Sigmoid colon (tissue), 7 donors: Measurements from ENCODE around the gene IP6K3. TPM values are rescaled to one million over a fixed set of nuclear protein-coding genes. Genes with fewer than 3 reads are reported as not detected.

Experiments
- DNase-seq: peaks from one replicate; pipeline ENCODE4 v3.0.0-alpha.2; 2019
- H3K27ac ChIP-seq, 4 donors: fragments of 200-600 bp; sonication (generic); one replicate each; pipeline ENCODE4 v1.5.1; 2016 to 2019; ENCODE audit warnings: mild to moderate bottlenecking in 1 of 4
- H3K27me3 ChIP-seq, 3 donors: fragments of 200-600 bp; sonication (generic); one replicate each; pipeline ENCODE4 v1.5.1; 2019; ENCODE audit warnings: mild to moderate bottlenecking in 1 of 3
- H3K36me3 ChIP-seq, 4 donors: fragments of 200-600 bp; sonication (generic); one replicate each; pipeline ENCODE4 v1.5.1; 2016 to 2019
- H3K4me1 ChIP-seq, 4 donors: fragments of 200-600 bp; sonication (generic); one replicate each; pipeline ENCODE4 v1.5.1; 2017 to 2019
- H3K4me3 ChIP-seq, 4 donors: fragments of 200-600 bp; sonication (generic); one replicate each; pipeline ENCODE4 v1.5.1; 2017 to 2019; ENCODE audit warnings: mild to moderate bottlenecking in 2 of 4, moderate library complexity in 1 of 4
- H3K9me3 ChIP-seq, 4 donors: fragments of 200-600 bp in 3 of 4; sonication (generic) in 3 of 4; one replicate each; pipeline versions ENCODE4 v1.5.1 to v1.6.1; 2013 to 2019
- CTCF ChIP-seq, 4 experiments: fragments of 450-650 bp in 3 of 4; fragments of 200-600 bp in 1 of 4; IDR thresholded peaks; one replicate each; pipeline ENCODE4 v1.5.1; 2016 to 2019; ENCODE audit warnings: antibody characterized with exemption in 4 of 4, mild to moderate bottlenecking in 3 of 4, moderate library complexity in 2 of 4
- EP300 ChIP-seq, 4 donors: sonication (generic); formaldehyde crosslinking; IDR thresholded peaks; one replicate each; pipeline ENCODE4 v1.6.1; 2017; ENCODE audit warnings: antibody characterized with exemption in 4 of 4
- POLR2A ChIP-seq, 2 donors: fragments of 450-650 bp; IDR thresholded peaks; one replicate each; pipeline ENCODE4 v1.6.1; 2016; ENCODE audit warnings: antibody characterized with exemption in 2 of 2, mild to moderate bottlenecking in 2 of 2, moderate library complexity in 2 of 2
- POLR2AphosphoS5 ChIP-seq, 4 donors: sonication (generic); formaldehyde crosslinking; IDR thresholded peaks; one replicate each; pipeline ENCODE4 v1.6.1; 2017; ENCODE audit warnings: antibody characterized with exemption in 4 of 4
- WGBS, 2 donors: extraction: QIAGEN DNeasy Blood & Tissue Kit; methylation state at CpG; one replicate each; pipeline ENCODE4 v1.1.7; 2013; 5-methylcytosine and 5-hydroxymethylcytosine counted together
- intact Hi-C: fragments of 100-400 bp; cut with DNase I; formaldehyde crosslinking; loops from one replicate; pipeline ENCODE4 v1.15.1; 2023
- polyA plus RNA-seq, 3 donors: library from polyadenylated mRNA; stranded (reverse); fragments of 200-250 nt; gene quantifications; one replicate each; pipeline ENCODE4 v1.2.3, GENCODE V29; 2013
- total RNA-seq, 4 donors: library from RNA; depleted of rRNA; stranded (reverse); fragments of >200 nt; gene quantifications; one replicate each; pipeline ENCODE4 v1.1.0, GENCODE V29; 2016
- donor health status: healthy with polysubstance abuse.
- donor health status: Bipolar disorder and iron deficiency.
- donor health status: healthy.

Gene IP6K3
- total and polyA plus RNA-seq, 7 donors = 0.46 to 10.3 (median 4.9) TPM

GRCh38 chr6:33784787-33785186, 38.1 kb upstream of the IP6K3 start:
- TF ChIP-seq POLR2A (IDR thresholded peaks at IDR 0.05) (no peak), EP300 (IDR thresholded peaks at IDR 0.05) (no peak), POLR2AphosphoS5 (IDR thresholded peaks at IDR 0.05) (no peak), CTCF (IDR thresholded peaks at IDR 0.05) (no peak)
- H3K4me3 ChIP-seq = no peak overlapping the region
- intact Hi-C loops = loop anchor here (5.0 kb wide), 4 partner anchors 43 to 212 kb away; no protein-coding TSS in a partner anchor
- no peaks in the 10 kb centered on the region for H3K27me3 ChIP-seq
- H3K36me3 ChIP-seq = peaks cover 30 to 55% (median 43%) of the 10 kb centered on the region in 4 donors
- WGBS, 2 donors = 89 to 91% methylated on average over 13 of the region's 13 CpGs
- H3K4me1 ChIP-seq = peaks cover 0 to 59% (median 43%) of the 10 kb centered on the region in 4 donors
- no peaks in the 10 kb centered on the region for H3K9me3 ChIP-seq
- peak overlapping the region in 1 of 4 donors; percentile 94 for H3K27ac ChIP-seq
- no peak for DNase-seq

GRCh38 chr6:33783781-33784520, 37.2 kb upstream of the IP6K3 start:
- 94 to 96% methylated on average over 10 of the region's 10 CpGs for WGBS, 2 donors
- DNase-seq = no peak
- H3K36me3 ChIP-seq = peaks cover 38 to 64% (median 52%) of the 10 kb centered on the region in 4 donors
- H3K27me3 ChIP-seq = no peaks in the 10 kb centered on the region
- intact Hi-C loops = no loop called here
- H3K4me3 ChIP-seq = no peak overlapping the region
- no peak overlapping the region for H3K27ac ChIP-seq
- TF ChIP-seq CTCF (IDR thresholded peaks at IDR 0.05) = no peak
- TF ChIP-seq POLR2A (IDR thresholded peaks at IDR 0.05) = no peak
- TF ChIP-seq POLR2AphosphoS5 (IDR thresholded peaks at IDR 0.05) = no peak
- no peak for TF ChIP-seq EP300 (IDR thresholded peaks at IDR 0.05)
- H3K9me3 ChIP-seq = no peaks in the 10 kb centered on the region
- peaks cover 0 to 55% (median 40%) of the 10 kb centered on the region in 4 donors for H3K4me1 ChIP-seq

DNA sequence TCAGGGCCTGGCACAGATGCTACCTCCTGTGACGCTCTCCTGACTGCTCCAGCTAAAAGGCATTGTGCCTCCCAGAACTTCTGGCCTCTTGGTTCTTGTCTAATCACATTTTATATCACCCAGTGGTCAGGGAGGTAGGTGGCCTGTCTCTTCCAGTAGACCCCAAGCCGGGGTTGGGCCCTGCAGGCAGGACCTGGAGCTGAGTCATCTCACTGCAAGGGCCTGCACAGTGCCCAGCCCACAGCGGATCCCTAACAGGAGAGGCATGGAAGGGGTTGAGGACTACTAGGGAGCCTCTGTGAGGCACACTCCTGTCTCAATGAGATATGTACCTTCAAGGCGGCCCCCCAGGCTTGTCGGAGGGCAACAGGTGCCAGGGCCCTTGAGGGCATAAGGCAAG, 35.9 kb upstream of the IP6K3 start:
- Histone ChIP-seq H3K9me3 (no peaks in the 10 kb centered on the region), H3K4me1 (peaks cover 0 to 50% (median 36%) of the 10 kb centered on the region in 4 donors), H3K27ac (no peak overlapping the region), H3K4me3 (no peak overlapping the region), H3K27me3 (no peaks in the 10 kb centered on the region), H3K36me3 (peaks cover 51 to 78% (median 66%) of the 10 kb centered on the region in 4 donors)
- 97% methylated on average over 5 of the region's 5 CpGs for WGBS, 2 donors
- intact Hi-C loops = no loop called here
- DNase-seq = no peak
- TF ChIP-seq POLR2AphosphoS5 (IDR thresholded peaks at IDR 0.05) = no peak
- TF ChIP-seq EP300 (IDR thresholded peaks at IDR 0.05) = no peak
- TF ChIP-seq CTCF (IDR thresholded peaks at IDR 0.05) = no peak

DNA sequence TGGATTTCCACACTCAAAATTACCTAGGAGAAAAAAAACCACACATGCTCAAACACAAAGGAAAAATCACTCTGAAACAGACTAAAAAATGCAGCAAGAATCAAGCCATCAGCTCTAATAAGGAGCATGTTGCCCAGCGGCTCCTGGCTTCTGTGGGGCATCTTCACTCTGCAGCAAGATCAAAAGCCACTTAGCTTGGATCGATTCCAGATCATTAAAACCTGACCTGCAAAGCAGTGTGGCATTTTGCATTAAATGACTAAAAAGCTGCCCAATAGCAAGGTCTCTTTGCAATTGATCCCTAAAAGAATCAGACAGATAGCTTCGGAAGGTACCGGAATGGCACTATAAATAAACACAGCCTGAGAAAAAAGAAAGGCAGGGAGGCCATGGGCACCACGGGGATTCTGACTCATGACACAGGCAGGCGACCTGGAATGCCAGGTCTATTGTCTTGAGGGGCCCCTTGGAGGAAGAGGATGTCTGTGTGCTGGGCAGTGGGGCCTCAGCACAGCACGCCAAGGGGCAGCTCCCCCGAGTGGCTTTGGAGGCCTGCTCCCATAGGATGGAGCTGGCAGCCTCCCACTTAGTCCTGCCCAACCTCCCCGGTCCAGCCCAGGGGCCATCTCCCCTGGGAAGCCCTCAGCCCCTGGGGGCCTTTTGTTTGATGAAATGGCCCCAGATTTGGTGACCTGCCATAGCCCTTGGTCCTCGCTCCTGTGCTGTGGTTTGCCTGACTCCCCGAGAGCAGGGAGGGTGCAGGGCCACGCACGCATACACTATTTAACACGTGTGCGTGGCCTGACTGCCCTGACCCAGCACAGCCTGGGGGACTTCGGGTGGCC, 34.6 kb upstream of the IP6K3 start:
- no peak overlapping the region for H3K4me3 ChIP-seq
- DNase-seq = no peak
- peaks cover 0 to 38% (median 24%) of the 10 kb centered on the region in 4 donors for H3K4me1 ChIP-seq
- TF ChIP-seq POLR2AphosphoS5 (IDR thresholded peaks at IDR 0.05) (no peak), POLR2A (IDR thresholded peaks at IDR 0.05) (no peak), CTCF (IDR thresholded peaks at IDR 0.05) (no peak), EP300 (IDR thresholded peaks at IDR 0.05) (no peak)
- intact Hi-C loops = no loop called here
- H3K27ac ChIP-seq = peak overlapping the region in 2 of 4 donors; percentile 16 to 62
- H3K36me3 ChIP-seq = peaks cover 63 to 90% (median 78%) of the 10 kb centered on the region in 4 donors
- H3K27me3 ChIP-seq = no peaks in the 10 kb centered on the region
- no peaks in the 10 kb centered on the region for H3K9me3 ChIP-seq
- 83 to 85% methylated on average over 16 of the region's 16 CpGs for WGBS, 2 donors
